ENCODE measurements around the gene ZNF813.
"Not testable (repeated sequence)": the region's sequence is repeated elsewhere in the genome, so short reads cannot be mapped to it uniquely, and the experiment has no call there.

The ZNF813 gene

GRCh38 chr19:53509845-53510244 is 42.3 kb downstream of the ZNF813 start:
- no peaks in the 10 kb centered on the region for H3K9me3 ChIP-seq (replicated peaks; ENCODE audit: insufficient read depth, low read length)
- DNase-seq = no peak
- no peaks in the 10 kb centered on the region for H3K36me3 ChIP-seq (replicated peaks; ENCODE audit: insufficient read depth, low read length)
- no peak overlapping the region for H3K4me2 ChIP-seq (ENCODE audit: low read depth, low read length)
- no peaks in the 10 kb centered on the region for H3K4me1 ChIP-seq (ENCODE audit: low read length)
- no peak overlapping the region for H3K27ac ChIP-seq (ENCODE audit: low read length)
- H2AFZ ChIP-seq (ENCODE audit: low read length) = no peak overlapping the region
- no peak overlapping the region for H3K4me3 ChIP-seq (ENCODE audit: low read length)
- no peaks in the 10 kb centered on the region for H4K20me1 ChIP-seq (ENCODE audit: insufficient read depth, low read length)
- no peaks in the 10 kb centered on the region for H3K9me2 ChIP-seq (replicated peaks; ENCODE audit: insufficient read depth, low read length)
- no peaks in the 10 kb centered on the region for H3F3A ChIP-seq (ENCODE audit: insufficient read depth, low read length)
- H3K9ac ChIP-seq (ENCODE audit: low read length) = no peak overlapping the region
- TF ChIP-seq EZH2phosphoT487 (IDR thresholded peaks at IDR 0.05; ENCODE audit: low read length) = no peak
- no peak for TF ChIP-seq CTCF (IDR thresholded peaks at IDR 0.05; ENCODE audit: low read length)
- no peak for TF ChIP-seq EZH2 (optimal IDR thresholded peaks at IDR 0.05; ENCODE audit: low read depth, low read length)
- no peaks in the 10 kb centered on the region for H3K27me3 ChIP-seq (replicated peaks; ENCODE audit: insufficient read depth, low read length)
- H3K79me2 ChIP-seq (ENCODE audit: low read length) = no peaks in the 10 kb centered on the region

GRCh38 chr19:53511357-53511756 is 43.8 kb downstream of the ZNF813 start:
- no peaks in the 10 kb centered on the region for H3K9me2 ChIP-seq (replicated peaks; ENCODE audit: insufficient read depth, low read length)
- H3K4me3 ChIP-seq (ENCODE audit: low read length) = no peak overlapping the region
- no peaks in the 10 kb centered on the region for H3K9me3 ChIP-seq (replicated peaks; ENCODE audit: insufficient read depth, low read length)
- no peak for TF ChIP-seq EZH2 (optimal IDR thresholded peaks at IDR 0.05; ENCODE audit: low read depth, low read length)
- no peak for TF ChIP-seq EZH2phosphoT487 (IDR thresholded peaks at IDR 0.05; ENCODE audit: low read length)
- no peak for TF ChIP-seq CTCF (IDR thresholded peaks at IDR 0.05; ENCODE audit: low read length)
- no peak for DNase-seq
- H3K36me3 ChIP-seq (replicated peaks; ENCODE audit: insufficient read depth, low read length) = no peaks in the 10 kb centered on the region
- no peaks in the 10 kb centered on the region for H3K4me1 ChIP-seq (ENCODE audit: low read length)
- H2AFZ ChIP-seq (ENCODE audit: low read length) = no peak overlapping the region
- H3K4me2 ChIP-seq (ENCODE audit: low read depth, low read length) = no peak overlapping the region
- no peaks in the 10 kb centered on the region for H3K27me3 ChIP-seq (replicated peaks; ENCODE audit: insufficient read depth, low read length)
- no peak overlapping the region for H3K27ac ChIP-seq (ENCODE audit: low read length)
- no peaks in the 10 kb centered on the region for H4K20me1 ChIP-seq (ENCODE audit: insufficient read depth, low read length)
- no peak overlapping the region for H3K9ac ChIP-seq (ENCODE audit: low read length)
- H3F3A ChIP-seq (ENCODE audit: insufficient read depth, low read length) = no peaks in the 10 kb centered on the region
- no peaks in the 10 kb centered on the region for H3K79me2 ChIP-seq (ENCODE audit: low read length)

- Histone ChIP-seq H3K4me1 (ENCODE audit: low read length) (no peaks in the 10 kb centered on the region), H3K4me2 (ENCODE audit: low read depth, low read length) (no peak overlapping the region), H3K79me2 (ENCODE audit: low read length) (no peaks in the 10 kb centered on the region)
Observed at GRCh38 chr19:53511933-53512374, 44.4 kb downstream of the ZNF813 start.

DNA sequence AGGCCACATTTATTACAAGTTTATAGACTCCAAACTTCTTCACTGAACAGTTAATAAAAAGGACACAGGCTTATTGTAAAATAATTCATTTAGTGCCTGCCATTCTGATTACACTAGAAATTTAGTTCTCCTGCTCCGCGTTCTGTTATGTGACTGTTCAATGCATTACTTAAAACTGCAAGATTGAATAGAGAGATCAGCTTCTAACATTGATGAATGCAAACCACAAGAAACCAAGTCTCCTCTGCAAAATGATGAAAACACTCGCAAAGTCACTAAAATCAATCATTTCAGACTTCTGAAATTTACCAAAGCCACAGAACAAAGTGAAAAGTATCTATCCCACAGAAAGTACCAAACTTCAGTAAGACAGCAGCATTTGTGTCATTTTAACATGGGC is 47.5 kb downstream of the ZNF813 start:
- not testable (repeated sequence) for H3K4me2 ChIP-seq (ENCODE audit: low read depth, low read length); DNase-seq

More at GRCh38 chr19:53511933-53512374, 44.4 kb downstream of the ZNF813 start:
- no peak overlapping the region for H2AFZ ChIP-seq (ENCODE audit: low read length)
- TF ChIP-seq CTCF (IDR thresholded peaks at IDR 0.05; ENCODE audit: low read length) (peak; percentile 11), EZH2phosphoT487 (IDR thresholded peaks at IDR 0.05; ENCODE audit: low read length) (no peak)
- H3K9me3 ChIP-seq (replicated peaks; ENCODE audit: insufficient read depth, low read length) = no peaks in the 10 kb centered on the region
- DNase-seq = no peak
- H3K4me3 ChIP-seq (ENCODE audit: low read length) = no peak overlapping the region
- no peaks in the 10 kb centered on the region for H3K36me3 ChIP-seq (replicated peaks; ENCODE audit: insufficient read depth, low read length)
- H3F3A ChIP-seq (ENCODE audit: insufficient read depth, low read length) = no peaks in the 10 kb centered on the region
- H4K20me1 ChIP-seq (ENCODE audit: insufficient read depth, low read length) = no peaks in the 10 kb centered on the region
- H3K27me3 ChIP-seq (replicated peaks; ENCODE audit: insufficient read depth, low read length) = no peaks in the 10 kb centered on the region
- no peak overlapping the region for H3K9ac ChIP-seq (ENCODE audit: low read length)
- H3K27ac ChIP-seq (ENCODE audit: low read length) = no peak overlapping the region
- H3K9me2 ChIP-seq (replicated peaks; ENCODE audit: insufficient read depth, low read length) = no peaks in the 10 kb centered on the region

More for the DNA sequence above, 47.5 kb downstream of the ZNF813 start:
- not testable (repeated sequence) for H3K4me1 ChIP-seq (ENCODE audit: low read length); H3K27me3 ChIP-seq (replicated peaks; ENCODE audit: insufficient read depth, low read length); H3K79me2 ChIP-seq (ENCODE audit: low read length); H3F3A ChIP-seq (ENCODE audit: insufficient read depth, low read length); H3K36me3 ChIP-seq (replicated peaks; ENCODE audit: insufficient read depth, low read length); H3K27ac ChIP-seq (ENCODE audit: low read length); H4K20me1 ChIP-seq (ENCODE audit: insufficient read depth, low read length); H3K4me3 ChIP-seq (ENCODE audit: low read length); H2AFZ ChIP-seq (ENCODE audit: low read length); H3K9ac ChIP-seq (ENCODE audit: low read length); H3K9me2 ChIP-seq (replicated peaks; ENCODE audit: insufficient read depth, low read length); H3K9me3 ChIP-seq (replicated peaks; ENCODE audit: insufficient read depth, low read length)

All from MM.1S (cell line).